GM12864 (cell line): ENCODE data around the gene CAMK2B.

Source experiments
- DNase-seq: peaks from one replicate; pipeline ENCODE4 v3.0.0-alpha.2; 2011; ENCODE audit warnings: low read depth
- H3K4me3 ChIP-seq: 2 replicates; pipeline ENCODE4 v1.5.1; 2011; ENCODE audit warnings: mild to moderate bottlenecking, low read depth, low read length, control low read depth
- CTCF ChIP-seq: IDR thresholded peaks from 2 replicates; pipeline ENCODE4 v1.5.1; 2011; ENCODE audit warnings: low read depth, mild to moderate bottlenecking, moderate library complexity, low read length, control low read depth, inconsistent platforms; ENCODE audit errors: missing control alignments

CAMK2B gene

DNA sequence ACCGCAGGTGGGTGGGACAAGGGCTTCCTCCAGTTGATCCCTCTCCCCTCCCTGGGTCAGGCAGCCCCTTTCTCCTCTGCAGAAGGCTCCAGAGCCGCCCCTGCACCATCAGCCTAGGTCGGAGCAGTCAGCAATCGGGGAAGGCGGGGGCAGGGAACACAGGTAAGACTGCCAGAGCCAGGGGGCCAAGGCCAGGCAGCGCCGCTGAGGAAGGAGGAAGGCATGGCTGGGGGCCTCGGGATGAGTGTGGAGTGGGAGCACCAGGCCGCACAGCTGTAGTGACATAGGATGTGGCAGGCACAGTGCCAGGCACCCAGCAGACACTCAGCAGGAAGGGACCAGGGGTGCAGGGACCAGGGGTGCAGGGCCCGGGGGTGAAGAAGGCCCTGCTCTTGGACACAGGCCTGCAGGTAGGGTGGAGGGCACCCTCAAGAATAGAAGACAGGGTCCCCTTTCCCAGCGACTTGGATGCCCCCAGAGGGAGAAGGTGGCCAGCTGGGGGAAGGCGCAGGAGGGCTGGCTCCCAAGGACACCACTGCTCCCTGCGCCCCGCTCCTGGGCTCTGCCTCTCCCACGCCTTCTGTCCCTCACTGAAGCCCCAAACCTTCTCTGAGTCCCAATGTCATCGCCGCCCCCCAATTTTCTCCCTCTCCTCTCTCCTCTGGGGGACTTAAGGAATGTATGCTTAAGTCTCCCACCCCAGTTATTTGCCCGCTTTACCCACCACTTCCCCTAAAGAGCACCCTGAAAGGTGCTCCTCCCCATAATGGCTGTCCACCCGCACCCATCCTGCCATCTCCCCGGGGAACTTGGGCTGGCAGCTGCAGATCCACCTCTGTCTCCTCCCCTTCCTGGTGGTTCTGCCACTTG, 38.5 kb downstream of the CAMK2B start:
- H3K4me3 ChIP-seq: no peak overlapping the region
- no peak for DNase-seq
- TF ChIP-seq CTCF: no peak

DNA sequence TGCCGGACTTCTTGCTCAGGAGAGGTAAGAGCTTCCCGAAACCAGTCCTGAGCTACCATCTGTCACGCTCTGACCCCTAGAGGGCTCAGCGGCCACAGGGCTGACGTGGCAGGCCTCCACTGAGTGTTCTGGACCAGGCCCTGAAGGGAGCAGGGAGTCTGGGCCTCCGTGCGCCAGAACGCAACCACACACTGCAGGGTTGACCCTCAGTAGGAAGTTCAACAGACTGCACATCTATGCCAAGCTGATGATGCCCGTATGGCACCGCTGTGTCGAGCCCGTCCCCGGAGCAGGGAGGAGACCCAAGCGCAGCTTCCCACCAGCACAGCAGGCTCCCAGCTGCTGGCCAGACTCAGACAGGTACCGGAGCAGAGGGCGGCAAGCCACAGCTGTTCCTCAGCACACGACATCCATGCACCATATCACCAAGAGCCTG, 39.2 kb downstream of the CAMK2B start:
- no peak overlapping the region for H3K4me3 ChIP-seq
- TF ChIP-seq CTCF: no peak
- DNase-seq: no peak

- no peak for DNase-seq
These were observed 39.8 kb downstream of the CAMK2B start for GRCh38 chr7:44285561-44285960.

DNA sequence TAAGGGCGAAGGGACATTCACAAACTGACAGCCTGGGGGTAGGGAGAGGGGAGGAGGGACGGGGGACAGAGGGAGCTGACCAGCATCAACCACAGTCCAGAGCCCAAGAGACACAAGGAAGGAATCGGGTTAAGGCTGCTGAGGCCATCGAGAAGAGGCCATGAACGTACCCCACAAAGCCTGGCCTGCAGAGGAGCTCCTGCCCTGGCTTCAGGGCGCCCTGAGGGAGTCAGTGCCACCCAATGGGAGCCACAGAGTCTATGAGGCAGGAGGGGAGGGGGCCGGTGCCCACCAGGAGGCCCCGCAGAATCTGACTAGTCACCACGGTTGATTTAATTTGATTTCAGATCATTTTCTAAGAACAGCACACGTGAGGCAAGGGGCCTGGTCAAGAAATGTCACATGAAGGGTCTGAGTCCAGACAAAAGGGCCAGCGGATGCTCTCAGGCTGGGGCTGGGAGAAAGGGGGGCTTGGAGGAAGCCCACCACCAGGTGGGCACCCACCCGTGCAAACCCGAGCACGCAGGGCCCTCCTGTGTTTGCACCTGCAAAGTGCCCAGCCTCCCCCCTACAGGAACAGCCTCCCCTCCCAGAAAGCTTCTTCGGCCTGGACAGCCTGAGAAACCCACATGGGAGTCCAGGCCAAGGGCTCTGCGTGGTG, 40.4 kb downstream of the CAMK2B start:
- H3K4me3 ChIP-seq: no peak overlapping the region
- no peak for TF ChIP-seq CTCF
- no peak for DNase-seq

More at GRCh38 chr7:44285561-44285960, 39.8 kb downstream of the CAMK2B start:
- H3K4me3 ChIP-seq: no peak overlapping the region
- no peak for TF ChIP-seq CTCF

- no peak for DNase-seq
These were observed 41.2 kb downstream of the CAMK2B start for GRCh38 chr7:44284216-44284615.

More at GRCh38 chr7:44284216-44284615, 41.2 kb downstream of the CAMK2B start:
- no peak for TF ChIP-seq CTCF
- no peak overlapping the region for H3K4me3 ChIP-seq
